GM18868 (cell line): ENCODE results near the gene NRM.

Experiments
- ATAC-seq: cut with Tn5 transposase; IDR thresholded peaks from one replicate; pipeline ENCODE4 v1.9.1; 2021; ENCODE audit warnings: mild to moderate bottlenecking, moderate library complexity; ENCODE audit not compliant: unreplicated experiment

Gene NRM

GRCh38 chr6:30689985-30690384 is 799 bp downstream of the NRM start:
- ATAC-seq, result no peak

- no peak for ATAC-seq
Observed at GRCh38 chr6:30689022-30689865, 1.5 kb downstream of the NRM start.

GRCh38 chr6:30688569-30688968 is 2.2 kb downstream of the NRM start:
- no peak for ATAC-seq

DNA sequence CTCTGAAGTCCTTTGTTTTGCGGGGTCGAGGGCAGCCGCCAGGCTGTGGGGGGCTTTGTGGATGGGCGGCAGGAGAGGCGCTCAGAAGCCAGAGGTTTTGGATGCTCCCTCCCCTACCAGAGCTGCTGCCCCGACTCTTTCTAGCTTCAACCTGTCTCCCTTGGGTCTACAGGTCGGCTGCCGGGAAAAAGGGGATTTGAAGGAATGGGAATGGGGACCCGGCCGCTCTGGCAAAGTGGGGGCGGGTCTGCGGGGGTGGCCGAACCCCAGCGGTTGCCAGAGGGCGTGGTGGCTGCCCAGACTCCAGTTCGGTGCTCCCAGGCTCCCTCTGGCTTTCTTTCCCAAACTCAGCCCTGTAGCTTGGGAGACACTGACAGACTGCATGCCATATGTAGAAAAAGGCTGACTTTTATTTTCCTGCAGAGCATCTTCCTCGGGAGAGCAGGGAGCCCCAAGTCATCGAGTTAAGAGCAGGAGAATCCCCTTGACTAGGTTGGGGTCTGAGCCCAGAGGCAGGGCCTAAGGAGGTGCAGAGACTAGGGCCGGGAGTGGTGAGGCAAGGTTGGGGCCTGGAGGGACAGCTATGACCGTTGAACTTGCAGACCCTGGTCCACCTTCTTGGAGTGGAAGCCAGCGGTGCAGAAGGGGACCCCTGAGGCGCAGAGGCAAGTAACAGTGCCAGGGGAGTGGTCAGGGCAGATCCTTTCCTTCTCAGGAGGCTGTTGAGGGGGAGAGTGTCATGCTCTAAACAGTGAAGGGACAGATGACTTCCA is 2.9 kb downstream of the NRM start:
- ATAC-seq, result no peak

DNA sequence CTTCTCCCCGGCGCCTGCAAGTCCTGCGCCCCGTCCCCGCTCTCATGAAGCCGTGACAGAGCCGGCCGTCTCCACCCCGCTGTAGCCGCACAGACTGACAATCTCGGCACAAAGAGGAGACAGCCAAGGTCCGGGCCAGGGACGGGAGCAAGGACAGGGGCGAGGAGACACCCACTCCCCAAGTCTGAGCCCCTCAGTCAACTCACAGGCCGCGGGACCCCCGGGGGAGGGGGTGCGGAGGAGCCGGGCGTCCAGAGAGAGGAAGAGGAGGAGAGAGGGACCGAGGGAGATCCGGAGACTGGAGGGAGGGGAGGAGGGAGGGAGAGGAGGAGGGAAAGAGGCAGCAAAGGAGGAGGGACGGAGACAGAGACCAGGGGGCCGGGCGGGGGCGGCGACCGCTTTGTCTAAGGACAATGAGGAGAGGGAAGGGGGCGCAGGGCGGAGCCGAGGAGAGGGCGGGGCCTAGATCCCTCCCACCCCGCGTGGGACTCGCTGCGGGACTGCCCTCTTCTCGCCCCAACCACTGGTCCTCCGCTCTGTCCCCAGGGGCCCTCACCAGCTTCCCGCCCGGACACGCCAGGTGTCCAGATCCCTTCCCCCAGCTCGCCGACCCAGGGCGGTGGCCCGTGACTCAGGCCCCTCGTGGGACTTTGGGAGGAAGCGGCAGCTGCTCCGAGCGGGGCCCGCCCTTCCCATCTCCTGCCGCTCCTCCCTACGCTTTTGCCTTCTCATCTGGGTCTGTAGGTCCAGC is 3.7 kb downstream of the NRM start:
- ATAC-seq, result peak; percentile 27

GRCh38 chr6:30686009-30686907 is 4.5 kb downstream of the NRM start, which contains the start of gene PPP1R18:
PPP1R18 (minus strand) TSS chr6:30686645; CDS start chr6:30686018, 627 bp downstream.
- ATAC-seq, result no peak

DNA sequence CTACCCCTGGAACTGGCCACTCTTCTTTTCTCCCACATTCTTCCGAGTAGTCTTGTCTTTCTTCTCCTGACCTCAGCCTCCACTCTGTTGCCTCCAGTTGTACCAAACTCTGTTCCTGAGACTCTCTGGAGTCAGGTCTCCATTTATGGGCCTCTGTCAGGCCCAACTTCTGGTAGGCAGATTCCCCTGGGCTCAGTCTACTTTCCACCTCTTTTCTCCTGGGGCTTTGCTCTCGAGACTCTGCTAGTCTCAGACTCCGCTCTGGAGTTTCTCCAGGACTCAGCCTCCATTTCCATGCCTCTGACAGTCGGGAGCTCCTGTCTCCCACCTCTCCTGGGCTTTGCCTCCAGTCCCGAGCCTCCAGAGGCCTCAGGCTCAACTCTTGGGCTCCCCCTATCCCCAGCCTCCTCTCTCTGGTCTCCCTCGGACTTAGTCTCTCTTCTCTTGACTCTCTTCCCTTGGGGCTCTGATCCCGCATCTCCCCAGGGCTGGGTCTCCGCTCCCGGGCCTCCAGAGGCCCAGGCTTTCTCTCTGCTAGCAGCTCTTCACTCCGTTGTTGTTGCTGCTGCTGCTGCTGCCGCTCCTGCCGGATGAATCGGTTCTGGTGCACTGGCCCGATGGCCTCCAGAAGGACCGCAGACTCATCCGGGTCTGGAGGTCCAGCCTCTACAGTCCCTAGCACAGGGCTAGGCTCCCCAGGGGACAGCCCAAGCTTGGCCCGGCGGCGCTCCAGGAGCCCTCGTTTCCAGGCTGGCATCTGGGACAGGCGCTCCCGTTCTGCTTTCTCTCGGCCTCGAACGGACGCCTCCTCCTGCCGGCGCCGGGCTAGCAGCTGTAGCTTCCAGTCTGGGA is 5.4 kb downstream of the NRM start:
- ATAC-seq, result no peak

GRCh38 chr6:30684386-30685156 is 6.2 kb downstream of the NRM start:
- ATAC-seq, result no peak

DNA sequence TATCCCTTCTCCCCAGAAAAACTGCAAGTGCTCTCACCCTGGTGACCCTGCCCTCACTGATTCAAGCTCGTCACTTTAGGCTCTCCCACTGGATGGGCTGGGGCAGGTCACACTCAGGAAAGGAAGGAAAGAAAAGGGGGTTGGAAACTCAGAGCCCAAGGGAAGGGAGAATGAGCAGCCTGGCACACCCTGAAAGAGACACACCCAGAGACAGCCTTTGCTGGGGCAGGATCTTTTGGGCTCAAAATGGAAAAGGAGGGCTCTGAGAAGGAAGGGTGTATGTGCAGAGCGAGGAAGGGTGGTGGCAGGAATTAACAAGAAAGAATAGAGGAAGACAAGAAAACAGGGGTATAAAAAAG is 6.8 kb downstream of the NRM start:
- ATAC-seq, result no peak

DNA sequence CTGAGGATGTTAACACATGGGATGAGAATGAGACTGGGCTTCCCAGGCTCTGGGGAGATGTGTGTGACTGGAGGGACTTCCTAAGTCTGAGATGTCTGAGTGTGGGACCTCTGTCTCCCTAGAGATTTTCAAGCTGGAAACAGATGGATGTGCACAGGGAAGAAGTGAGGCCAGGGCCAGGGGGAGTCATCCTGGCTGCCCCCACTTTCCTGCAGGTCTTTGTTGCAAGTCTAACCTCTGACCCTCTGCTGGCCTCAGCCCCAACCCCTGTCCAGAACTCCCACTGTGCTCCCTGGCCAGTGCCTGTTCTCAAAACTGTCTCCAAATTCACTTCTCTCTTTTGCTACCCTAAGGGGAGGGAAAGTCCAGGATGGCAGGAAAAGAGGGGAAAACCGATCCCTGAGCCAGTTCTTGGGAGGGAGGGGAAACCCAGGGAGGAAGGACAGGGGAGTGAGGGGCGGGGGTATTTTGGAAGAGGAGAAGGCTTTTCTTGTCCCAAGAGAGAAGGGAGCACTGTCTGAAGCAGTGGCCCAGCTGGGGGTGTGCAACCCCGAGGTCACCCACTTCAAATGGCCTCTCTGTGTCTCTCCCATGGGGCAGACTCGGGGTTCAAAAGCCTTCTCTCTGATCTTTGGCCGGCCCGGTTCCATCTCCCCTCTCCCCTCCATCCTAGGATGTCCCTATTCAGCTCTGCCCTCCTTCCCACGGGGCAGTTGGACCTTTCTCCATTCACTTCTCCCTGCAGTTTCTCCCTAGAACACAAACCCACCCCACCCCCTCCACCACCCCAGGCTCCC is 7.4 kb downstream of the NRM start:
- ATAC-seq, result no peak

GRCh38 chr6:30682143-30683117 is 8.4 kb downstream of the NRM start:
- peak; percentile 47 for ATAC-seq

DNA sequence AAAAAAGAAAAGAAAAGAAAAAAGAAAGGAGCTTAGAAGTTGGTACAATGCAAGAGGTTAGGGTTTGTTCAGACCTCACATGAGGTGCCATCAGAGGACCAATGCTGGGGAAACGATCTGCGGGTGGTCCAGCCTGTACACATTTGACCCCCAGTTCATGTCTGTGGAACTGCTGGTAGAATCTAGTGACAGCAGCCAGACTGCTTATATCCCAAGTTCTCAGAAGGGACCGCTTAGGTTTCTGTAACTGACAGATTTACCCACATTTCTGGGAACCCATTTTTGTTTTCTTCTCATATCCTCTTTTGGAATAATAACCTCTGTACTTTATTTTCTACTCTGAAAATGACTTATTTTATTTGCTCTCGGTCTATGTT is 9.0 kb downstream of the NRM start:
- ATAC-seq, result no peak

GRCh38 chr6:30679765-30680535 is 10.8 kb downstream of the NRM start:
- no peak for ATAC-seq

DNA sequence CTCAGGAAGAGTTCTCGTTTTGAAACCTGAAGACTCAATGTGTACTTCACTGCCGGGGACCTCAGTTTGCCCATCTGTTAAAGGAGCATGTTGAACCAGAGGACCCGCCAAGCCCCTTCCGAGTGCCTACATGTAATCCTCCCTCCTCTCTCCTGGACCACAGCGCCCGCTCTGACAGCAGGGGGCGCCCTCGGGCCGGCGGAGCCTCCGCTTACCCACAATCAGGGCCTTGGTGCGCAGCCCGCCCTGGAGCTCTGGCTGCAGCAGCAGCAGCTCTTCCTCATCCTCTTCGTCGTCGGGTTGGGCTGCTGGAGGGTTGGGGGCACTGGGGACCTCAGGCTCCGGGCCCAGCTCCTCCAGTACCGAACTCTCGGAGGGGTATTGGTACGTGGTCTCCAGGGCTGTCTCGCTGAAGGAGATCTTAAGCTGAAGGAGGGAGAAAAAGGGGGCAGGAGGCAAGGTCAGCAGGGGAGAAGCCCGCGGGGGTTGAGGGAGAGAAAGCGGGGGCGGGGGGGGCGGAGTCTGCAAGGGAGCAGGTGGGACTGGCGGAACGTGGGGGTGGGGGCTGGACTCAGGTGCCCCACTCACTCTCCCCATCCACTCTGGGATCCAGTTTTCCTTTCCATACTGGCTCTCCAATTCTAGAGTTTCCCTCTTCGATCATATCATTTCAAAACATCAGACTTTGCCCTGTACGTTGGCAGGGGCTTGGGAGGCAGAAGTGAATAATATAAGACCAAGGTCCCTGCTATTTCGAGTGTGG is 11.6 kb downstream of the NRM start:
- ATAC-seq, result peak; percentile 52

GRCh38 chr6:30676660-30677285 is 14.0 kb downstream of the NRM start:
- ATAC-seq, result no peak
